ENCODE results near the gene DMXL1. TPM values are rescaled to one million over a fixed set of nuclear protein-coding genes. Genes with fewer than 3 reads are reported as not detected.
A peak's percentile ranks its signal among the peaks of the same experiment; 100 is the strongest.

DMXL1 gene
- total RNA-seq, 1 donor from 2014 or later: 56.4 TPM

DNA sequence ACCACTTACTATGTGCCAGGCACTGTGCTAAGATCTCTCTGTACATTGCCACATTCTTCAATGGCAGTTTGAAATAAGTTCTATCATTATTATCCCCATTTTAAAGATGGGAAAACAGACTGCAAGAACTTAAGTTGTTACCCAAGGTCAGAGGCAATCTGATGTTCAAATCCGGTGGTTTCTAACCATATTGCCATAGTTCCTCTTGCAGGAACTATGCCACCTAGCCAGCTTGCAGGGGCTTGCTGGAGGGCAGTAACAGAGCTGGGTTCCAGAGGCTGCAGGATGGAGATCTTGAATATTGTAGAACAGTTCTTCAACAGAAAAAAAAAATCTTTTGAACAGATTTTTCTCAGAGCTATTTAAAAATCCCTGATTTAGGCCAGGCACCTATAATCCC is 213.1 kb downstream of the DMXL1 start:
- Histone ChIP-seq H3K27ac (no peak overlapping the region), H3K4me3 (no peak overlapping the region), H3K9me3 (no peaks in the 10 kb centered on the region), H3K4me1 (peaks cover 49% of the 10 kb centered on the region), H3K36me3 (no peaks in the 10 kb centered on the region), H3K27me3 (ENCODE audit: low read depth) (no peaks in the 10 kb centered on the region)
- ATAC-seq (no peak), DNase-seq (no peak)
- TF ChIP-seq, protein P1, sequence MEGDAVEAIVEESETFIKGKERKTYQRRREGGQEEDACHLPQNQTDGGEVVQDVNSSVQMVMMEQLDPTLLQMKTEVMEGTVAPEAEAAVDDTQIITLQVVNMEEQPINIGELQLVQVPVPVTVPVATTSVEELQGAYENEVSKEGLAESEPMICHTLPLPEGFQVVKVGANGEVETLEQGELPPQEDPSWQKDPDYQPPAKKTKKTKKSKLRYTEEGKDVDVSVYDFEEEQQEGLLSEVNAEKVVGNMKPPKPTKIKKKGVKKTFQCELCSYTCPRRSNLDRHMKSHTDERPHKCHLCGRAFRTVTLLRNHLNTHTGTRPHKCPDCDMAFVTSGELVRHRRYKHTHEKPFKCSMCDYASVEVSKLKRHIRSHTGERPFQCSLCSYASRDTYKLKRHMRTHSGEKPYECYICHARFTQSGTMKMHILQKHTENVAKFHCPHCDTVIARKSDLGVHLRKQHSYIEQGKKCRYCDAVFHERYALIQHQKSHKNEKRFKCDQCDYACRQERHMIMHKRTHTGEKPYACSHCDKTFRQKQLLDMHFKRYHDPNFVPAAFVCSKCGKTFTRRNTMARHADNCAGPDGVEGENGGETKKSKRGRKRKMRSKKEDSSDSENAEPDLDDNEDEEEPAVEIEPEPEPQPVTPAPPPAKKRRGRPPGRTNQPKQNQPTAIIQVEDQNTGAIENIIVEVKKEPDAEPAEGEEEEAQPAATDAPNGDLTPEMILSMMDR (IDR thresholded peaks at IDR 0.05): no peak
- intact Hi-C loops (cut with DNase I): no loop called here

DNA sequence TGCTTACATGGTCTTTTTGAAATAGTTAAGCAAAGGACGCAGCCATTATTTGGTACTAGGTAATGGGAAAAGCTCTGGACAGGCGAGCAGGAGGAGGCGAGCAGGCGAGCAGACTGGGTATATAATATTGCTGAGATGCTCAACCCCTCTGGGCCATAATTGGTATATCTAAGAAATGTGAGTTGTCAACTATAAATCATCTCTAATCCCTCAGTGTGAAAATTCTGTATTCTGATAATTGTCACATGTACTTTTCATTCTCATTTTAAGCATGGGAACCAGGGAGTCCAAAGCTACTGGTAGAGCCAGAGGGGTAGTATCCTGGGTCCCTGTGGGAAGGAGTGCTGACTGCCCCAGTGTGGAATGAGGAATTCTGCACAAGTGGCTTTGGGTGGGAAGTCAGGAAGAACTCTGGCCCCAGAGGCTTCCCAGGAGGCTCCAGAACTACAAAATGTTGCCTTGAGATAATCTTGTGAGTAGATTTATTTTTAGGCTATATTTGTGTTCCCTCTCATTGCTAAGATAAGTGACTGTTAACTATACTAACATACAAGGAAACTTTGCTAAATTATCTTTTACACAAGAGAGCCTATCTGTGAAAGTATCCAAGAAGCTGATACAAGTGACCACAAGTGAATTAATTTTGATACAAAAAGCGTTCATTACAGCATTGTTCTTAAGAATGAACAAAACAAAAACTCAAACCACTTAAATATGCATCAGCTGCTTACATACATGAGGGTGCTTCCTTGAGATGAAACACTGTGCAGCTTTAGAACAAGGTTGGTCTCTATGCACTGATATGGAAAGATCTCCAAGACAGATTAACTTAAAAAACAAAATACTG is 214.4 kb downstream of the DMXL1 start:
- Histone ChIP-seq H3K4me3 (no peak overlapping the region), H3K9me3 (no peaks in the 10 kb centered on the region), H3K27ac (no peak overlapping the region), H3K27me3 (ENCODE audit: low read depth) (no peaks in the 10 kb centered on the region), H3K4me1 (peaks cover 56% of the 10 kb centered on the region), H3K36me3 (no peaks in the 10 kb centered on the region)
- no peak for DNase-seq
- intact Hi-C loops (cut with DNase I): no loop called here
- TF ChIP-seq, protein P1 (IDR thresholded peaks at IDR 0.05): no peak
- ATAC-seq: no peak

DNA sequence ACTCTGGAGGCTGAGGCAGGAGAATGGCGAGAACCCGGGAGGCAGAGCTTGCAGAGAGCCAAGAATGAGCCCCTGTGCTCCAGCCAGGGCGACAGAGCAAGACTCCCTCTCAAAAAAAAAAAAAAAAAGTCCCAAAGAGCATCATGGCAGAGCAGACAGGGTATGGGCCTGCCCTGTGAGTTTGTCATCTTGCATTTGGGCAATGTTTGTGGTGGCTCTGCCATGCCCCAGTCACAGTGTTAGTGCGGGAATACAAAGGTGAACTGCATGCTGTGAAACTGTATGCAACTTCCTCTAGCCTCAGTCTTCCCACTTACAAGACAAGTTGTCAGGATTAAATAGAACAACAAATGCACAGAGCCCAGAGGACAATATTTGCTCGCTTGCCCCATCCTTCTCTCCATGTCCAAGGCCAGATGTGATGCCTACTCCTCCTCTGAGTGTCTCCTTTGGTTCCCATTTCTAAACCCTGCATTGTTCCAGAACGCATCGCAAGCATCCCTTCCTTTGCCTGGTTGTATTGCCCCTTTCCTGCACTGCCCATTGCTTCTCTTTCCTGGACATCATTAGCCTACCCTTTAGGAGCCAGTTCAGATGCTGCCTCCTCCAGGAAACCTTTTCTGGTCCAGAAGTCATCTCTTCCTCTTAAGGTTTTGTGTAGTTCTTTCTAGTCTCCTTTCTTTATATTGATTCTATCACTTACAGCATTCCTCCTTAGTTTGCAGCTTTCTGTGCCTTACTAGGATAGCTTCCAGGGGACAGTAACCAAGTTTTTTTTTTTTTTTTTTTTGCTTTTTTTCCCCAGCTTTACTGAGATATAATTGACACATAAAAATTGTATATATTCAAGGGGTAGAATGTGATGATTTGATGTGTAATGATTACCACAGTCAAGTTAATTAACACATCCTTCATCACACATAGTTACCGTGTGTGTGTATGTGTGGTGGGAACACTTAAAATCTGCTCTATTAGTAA is 215.9 kb downstream of the DMXL1 start:
- Histone ChIP-seq H3K4me3 (no peak overlapping the region), H3K27me3 (ENCODE audit: low read depth) (no peaks in the 10 kb centered on the region), H3K4me1 (peaks cover 61% of the 10 kb centered on the region), H3K36me3 (no peaks in the 10 kb centered on the region), H3K27ac (no peak overlapping the region), H3K9me3 (no peaks in the 10 kb centered on the region)
- ATAC-seq (peak in 1 of 2 donors; percentile 45), DNase-seq (no peak)
- intact Hi-C loops (cut with DNase I): no loop called here
- TF ChIP-seq, protein P1 (IDR thresholded peaks at IDR 0.05): no peak

DNA sequence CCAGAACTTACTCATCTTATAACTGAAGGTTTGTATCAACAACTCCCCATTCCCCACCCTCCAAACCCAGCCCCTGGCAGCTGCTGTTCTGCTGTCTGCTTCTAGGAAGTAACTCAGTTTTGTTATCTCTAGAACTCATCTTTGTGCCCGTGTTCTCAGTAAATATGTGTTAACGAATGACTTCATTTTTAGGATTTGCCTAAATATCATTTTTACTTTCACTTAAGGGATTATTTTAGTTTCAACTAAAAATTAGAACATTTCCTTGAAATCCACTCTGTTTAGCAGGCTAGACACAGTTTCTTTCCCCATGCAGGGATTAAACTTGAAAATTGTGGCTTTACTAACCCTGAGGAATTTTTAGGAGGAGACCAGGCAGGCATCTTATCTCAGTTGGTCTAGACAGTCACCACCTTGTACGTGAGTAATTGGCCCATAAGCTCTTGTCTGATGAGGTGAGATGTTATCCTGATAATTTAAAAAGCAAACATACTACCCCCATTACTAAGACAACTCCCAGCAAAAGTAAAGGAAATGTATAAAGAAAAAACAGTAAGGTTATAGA is 216.7 kb downstream of the DMXL1 start:
- Histone ChIP-seq H3K27me3 (ENCODE audit: low read depth) (no peaks in the 10 kb centered on the region), H3K4me1 (peaks cover 61% of the 10 kb centered on the region), H3K4me3 (no peak overlapping the region), H3K9me3 (no peaks in the 10 kb centered on the region), H3K36me3 (no peaks in the 10 kb centered on the region), H3K27ac (no peak overlapping the region)
- no peak for DNase-seq
- intact Hi-C loops (cut with DNase I): no loop called here
- ATAC-seq: no peak
- TF ChIP-seq, protein P1 (IDR thresholded peaks at IDR 0.05): no peak

DNA sequence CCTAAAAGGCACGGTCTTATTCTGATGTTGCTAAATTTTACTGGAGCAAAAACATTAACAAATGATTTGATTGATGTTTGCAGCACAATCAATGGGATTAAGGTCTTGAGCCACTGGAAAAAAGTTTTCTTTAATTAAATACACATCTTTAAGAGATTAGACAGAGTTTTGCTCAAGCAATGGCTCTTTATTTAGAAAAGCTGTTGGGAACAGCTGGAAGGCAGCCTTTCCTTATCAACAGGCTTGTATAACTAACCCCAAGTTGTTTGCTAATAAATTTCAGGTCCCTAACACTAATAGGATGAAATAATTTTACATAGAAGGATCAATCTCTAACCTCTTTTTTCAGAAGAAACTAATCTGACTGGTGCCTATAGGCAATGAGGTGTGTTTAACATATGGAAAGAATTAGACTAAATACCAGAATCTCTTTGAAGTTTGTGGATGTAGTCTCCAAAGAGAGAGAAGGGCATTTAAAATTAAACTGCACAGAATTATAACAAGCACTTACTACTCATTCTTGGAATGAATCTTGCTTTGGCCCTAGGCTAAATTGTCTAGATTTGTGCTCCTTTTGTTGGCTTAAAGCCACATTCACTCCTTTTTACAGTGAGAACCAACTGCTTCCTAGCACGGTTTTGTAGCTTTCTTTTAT is 217.6 kb downstream of the DMXL1 start:
- H3K36me3 ChIP-seq: no peaks in the 10 kb centered on the region
- no peak for DNase-seq
- H3K27ac ChIP-seq: no peak overlapping the region
- H3K27me3 ChIP-seq (ENCODE audit: low read depth): no peaks in the 10 kb centered on the region
- H3K9me3 ChIP-seq: no peaks in the 10 kb centered on the region
- ATAC-seq: no peak
- intact Hi-C loops (cut with DNase I): no loop called here
- peaks cover 61% of the 10 kb centered on the region for H3K4me1 ChIP-seq
- H3K4me3 ChIP-seq: no peak overlapping the region
- TF ChIP-seq, protein P1 (IDR thresholded peaks at IDR 0.05): no peak
